OCI-LY3 (cell line): ENCODE data around the gene ACTR5.

Experiments
- EZH2phosphoT487 ChIP-seq: fragments of 200-600 bp; shearing (Covaris generic); IDR thresholded peaks from 2 replicates; pipeline ENCODE4 v1.6.1; 2018; ENCODE audit warnings: antibody characterized with exemption, mixed run types, low read depth
- TF ChIP-seq, protein P1 (sequence below): fragments of 200-600, 300-600 bp; sonication (generic); IDR thresholded peaks from 2 replicates; pipeline ENCODE4 v1.5.1; 2014; ENCODE audit warnings: antibody characterized with exemption, low read length, low read depth

DNA sequence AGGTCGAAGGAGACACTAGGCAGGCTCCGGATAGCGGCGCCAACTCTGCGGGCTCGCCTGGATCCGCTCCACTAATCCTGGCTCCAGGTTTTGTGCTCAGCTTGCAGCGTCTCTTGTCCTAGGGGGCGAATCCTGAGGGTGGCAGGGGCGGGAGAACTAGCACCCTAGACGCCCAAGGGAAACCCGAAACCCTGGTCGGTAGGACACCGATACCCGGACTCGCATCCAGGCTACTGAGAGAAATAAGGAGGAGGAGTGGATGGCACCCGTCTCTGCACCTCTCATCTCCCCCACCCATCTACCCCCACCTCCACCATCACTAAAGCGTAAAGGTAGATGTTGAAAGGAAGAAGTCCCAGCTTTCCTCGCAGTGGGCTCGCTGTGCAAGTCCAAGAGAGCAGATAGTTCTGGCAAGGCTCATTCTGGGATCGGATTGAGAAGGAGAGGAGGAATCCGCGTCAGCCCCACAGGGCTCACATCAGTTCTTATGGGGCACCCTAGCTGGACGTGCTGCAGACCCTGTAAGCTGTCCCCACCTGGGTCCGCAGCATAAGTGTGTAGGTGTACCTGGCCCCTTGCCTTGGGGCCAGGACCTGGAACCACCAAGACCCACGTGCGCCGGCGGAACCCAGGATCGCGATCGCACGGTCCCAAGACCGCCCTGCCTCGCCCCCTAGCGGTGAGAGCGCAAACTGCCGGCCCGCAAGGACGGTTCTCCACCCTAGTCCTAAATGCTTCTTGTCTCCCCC lies 17.1 kb upstream of the ACTR5 start:
- TF ChIP-seq, protein P1, sequence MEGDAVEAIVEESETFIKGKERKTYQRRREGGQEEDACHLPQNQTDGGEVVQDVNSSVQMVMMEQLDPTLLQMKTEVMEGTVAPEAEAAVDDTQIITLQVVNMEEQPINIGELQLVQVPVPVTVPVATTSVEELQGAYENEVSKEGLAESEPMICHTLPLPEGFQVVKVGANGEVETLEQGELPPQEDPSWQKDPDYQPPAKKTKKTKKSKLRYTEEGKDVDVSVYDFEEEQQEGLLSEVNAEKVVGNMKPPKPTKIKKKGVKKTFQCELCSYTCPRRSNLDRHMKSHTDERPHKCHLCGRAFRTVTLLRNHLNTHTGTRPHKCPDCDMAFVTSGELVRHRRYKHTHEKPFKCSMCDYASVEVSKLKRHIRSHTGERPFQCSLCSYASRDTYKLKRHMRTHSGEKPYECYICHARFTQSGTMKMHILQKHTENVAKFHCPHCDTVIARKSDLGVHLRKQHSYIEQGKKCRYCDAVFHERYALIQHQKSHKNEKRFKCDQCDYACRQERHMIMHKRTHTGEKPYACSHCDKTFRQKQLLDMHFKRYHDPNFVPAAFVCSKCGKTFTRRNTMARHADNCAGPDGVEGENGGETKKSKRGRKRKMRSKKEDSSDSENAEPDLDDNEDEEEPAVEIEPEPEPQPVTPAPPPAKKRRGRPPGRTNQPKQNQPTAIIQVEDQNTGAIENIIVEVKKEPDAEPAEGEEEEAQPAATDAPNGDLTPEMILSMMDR = peak; percentile 99
- TF ChIP-seq EZH2phosphoT487 = no peak
